Measurements from ENCODE around the gene BCL6B.

- TF ChIP-seq GATA1 (IDR thresholded peaks at IDR 0.05; ENCODE audit: low read depth, low read length) = no peak
- TF ChIP-seq POLR2A (IDR thresholded peaks at IDR 0.05; ENCODE audit: low read length) = no peak
Measured at GRCh38 chr17:7011415-7011814, 11.4 kb upstream of the BCL6B start.

All from erythroblast (primary cell).